Measurements from ENCODE around the gene CDC45.

GRCh38 chr22:19515654-19516377 lies 36.1 kb downstream of the CDC45 start:
- TF ChIP-seq CTCF (conservative IDR thresholded peaks at IDR 0.05; ENCODE audit: low read length) (no peak), EZH2phosphoT487 (IDR thresholded peaks at IDR 0.05; ENCODE audit: borderline replicate concordance, low read depth, low read length) (no peak)
